Transverse colon (tissue), 3 donors: ENCODE data around the gene DIS3L2.
"Not testable (repeated sequence)": the region's sequence is repeated elsewhere in the genome, so short reads cannot be mapped to it uniquely, and the experiment has no call there.

Experiments used
- POLR2A ChIP-seq: fragments of 450-650 bp; IDR thresholded peaks from one replicate; pipeline ENCODE4 v1.6.1; 2016; ENCODE audit warnings: antibody characterized with exemption, mild to moderate bottlenecking, moderate library complexity
- TF ChIP-seq, protein P1 (sequence below), 5 experiments: fragments of 200-600 bp in 3 of 5; fragments of 450-650 bp in 2 of 5; sonication (generic) in 3 of 5; IDR thresholded peaks; 1 replicate in 2 of 5; 2 replicates in 3 of 5; pipeline ENCODE4 v1.5.1; 2016 to 2017; ENCODE audit warnings: antibody characterized with exemption in 5 of 5, inconsistent platforms in 3 of 5, mild to moderate bottlenecking in 2 of 5, moderate library complexity in 1 of 5

DNA sequence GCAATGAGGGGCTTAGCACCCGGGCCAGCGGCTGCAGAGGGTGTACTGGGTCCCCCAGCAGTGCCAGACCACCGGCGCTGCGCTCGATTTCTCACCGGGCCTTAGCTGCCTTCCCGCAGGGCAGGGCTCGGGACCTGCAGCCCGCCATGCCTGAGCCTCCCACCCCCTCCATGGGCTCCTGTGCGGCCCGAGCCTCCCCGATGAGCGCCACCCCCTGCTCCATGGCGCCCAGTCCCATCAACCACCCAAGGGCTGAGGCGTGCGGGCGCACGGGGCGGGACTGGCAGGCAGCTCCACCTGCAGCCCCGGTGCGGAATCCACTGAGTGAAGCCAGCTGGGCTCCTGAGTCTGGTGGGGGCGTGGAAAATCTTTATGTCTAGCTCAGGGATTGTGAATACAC is 404.9 kb downstream of the DIS3L2 start:
- TF ChIP-seq, protein P1, sequence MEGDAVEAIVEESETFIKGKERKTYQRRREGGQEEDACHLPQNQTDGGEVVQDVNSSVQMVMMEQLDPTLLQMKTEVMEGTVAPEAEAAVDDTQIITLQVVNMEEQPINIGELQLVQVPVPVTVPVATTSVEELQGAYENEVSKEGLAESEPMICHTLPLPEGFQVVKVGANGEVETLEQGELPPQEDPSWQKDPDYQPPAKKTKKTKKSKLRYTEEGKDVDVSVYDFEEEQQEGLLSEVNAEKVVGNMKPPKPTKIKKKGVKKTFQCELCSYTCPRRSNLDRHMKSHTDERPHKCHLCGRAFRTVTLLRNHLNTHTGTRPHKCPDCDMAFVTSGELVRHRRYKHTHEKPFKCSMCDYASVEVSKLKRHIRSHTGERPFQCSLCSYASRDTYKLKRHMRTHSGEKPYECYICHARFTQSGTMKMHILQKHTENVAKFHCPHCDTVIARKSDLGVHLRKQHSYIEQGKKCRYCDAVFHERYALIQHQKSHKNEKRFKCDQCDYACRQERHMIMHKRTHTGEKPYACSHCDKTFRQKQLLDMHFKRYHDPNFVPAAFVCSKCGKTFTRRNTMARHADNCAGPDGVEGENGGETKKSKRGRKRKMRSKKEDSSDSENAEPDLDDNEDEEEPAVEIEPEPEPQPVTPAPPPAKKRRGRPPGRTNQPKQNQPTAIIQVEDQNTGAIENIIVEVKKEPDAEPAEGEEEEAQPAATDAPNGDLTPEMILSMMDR (IDR thresholded peaks at IDR 0.05), result not testable (repeated sequence)
- not testable (repeated sequence) for TF ChIP-seq POLR2A
